ENCODE measurements around the gene PTK7.
"Not testable (repeated sequence)": the region's sequence is repeated elsewhere in the genome, so short reads cannot be mapped to it uniquely, and the experiment has no call there.

The PTK7 gene

GRCh38 chr6:43086022-43086658 lies 10.0 kb downstream of the PTK7 start:
- no peak for DNase-seq (ENCODE audit: low read depth)

- no peak for DNase-seq (ENCODE audit: low read depth)
Observed at GRCh38 chr6:43088654-43089056, 12.5 kb downstream of the PTK7 start.

GRCh38 chr6:43089467-43089866 lies 13.4 kb downstream of the PTK7 start:
- no peak for DNase-seq (ENCODE audit: low read depth)

DNA sequence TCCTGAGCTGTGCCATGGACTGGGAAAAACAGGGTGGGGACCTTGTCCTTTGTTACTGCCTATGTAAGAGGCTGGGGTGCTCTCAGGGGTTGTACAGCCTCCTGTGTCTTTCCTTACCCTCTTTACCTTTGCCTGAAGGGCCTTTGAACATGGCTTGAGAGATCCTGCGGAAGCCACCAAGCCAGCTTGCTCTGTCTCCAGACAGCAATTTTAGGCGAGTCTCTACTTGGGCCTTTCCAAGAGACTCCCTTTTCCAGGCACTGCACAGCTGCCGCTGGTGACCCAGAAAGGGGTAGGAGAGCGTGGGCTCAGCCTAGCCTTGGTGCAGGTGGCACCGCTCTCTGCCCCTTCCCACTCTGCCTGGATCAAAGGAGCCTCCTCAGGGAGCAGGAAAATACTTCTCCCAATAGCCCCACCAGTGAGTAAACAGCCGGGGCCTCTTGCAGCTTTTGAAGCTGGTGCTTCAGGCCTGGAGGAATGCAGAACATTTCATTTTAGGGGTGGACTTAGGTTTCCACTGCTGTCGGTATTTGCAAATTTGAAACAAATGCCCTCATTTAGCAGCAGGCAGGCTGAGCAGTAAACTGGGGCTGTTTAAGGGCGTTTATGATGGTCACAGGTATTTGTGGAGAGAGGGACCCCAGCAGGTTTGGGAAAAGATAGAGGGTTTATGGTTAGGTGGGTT lies 13.9 kb downstream of the PTK7 start:
- DNase-seq (ENCODE audit: low read depth) = no peak

DNA sequence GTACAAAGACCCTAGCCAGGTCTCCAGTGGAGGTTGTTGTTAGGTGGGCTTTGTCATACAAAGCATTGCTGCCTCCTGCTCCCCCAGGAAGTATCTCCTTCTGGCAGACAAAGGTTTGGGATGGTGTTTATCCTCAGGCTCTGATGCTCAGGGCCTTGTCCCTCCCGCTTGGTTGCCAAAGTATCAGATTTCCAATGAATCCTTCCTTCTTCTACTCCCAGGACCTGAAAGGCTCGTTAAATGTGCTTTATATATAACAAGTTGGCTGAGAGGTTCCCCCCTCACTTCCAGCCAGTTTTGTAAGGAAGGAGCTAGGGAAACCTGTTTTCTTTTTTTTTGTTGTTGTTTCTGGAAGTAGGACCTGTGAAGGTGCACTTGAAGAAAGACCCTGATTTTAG lies 14.4 kb downstream of the PTK7 start:
- no peak for DNase-seq (ENCODE audit: low read depth)

- DNase-seq (ENCODE audit: low read depth) = no peak
Observed at GRCh38 chr6:43091020-43091419, 14.9 kb downstream of the PTK7 start.

- DNase-seq (ENCODE audit: low read depth) = no peak
Observed at GRCh38 chr6:43091436-43091991, 15.4 kb downstream of the PTK7 start.

GRCh38 chr6:43092635-43093034 lies 16.5 kb downstream of the PTK7 start:
- no peak for DNase-seq (ENCODE audit: low read depth)

DNA sequence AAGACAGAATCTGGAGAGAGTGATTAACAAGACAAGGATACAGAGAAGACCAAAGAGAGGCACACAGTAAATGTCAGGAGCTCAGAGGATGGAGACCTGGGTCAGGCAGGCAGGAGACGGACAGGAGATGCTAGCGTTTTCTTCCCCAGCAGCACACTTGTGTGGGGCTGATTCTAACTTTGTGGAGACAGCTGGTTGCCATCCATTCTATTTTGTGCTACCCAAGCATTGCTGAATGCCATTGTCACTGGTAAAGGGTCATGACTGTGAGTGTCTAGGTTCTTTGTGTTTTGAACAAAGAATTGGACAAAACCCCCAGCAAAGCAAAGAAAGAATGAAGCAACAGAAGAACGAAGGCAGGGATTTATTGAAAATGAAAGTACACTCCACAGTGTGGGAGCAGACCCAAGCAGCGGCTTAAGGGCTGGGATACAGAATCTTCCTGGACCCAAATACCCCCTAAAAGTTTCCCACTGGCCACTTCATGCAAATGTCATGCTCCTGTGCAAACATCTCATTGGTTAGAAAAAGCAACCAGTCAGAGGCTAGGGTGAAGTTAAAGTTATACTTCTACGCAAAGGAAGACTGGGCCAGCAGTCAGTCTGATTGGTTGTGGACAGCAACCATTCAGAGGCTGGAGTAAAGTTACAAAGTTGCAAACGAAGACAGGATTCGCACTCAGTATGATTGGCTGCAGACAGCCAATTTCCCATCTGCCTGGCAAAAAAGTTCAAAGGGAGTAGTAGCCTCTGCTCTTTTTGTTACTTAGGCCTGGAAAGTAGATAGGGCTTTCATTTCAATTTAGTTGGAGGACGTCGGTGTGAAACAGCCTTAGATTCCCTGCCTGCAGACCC lies 17.5 kb downstream of the PTK7 start:
- no peak for DNase-seq (ENCODE audit: low read depth)

DNA sequence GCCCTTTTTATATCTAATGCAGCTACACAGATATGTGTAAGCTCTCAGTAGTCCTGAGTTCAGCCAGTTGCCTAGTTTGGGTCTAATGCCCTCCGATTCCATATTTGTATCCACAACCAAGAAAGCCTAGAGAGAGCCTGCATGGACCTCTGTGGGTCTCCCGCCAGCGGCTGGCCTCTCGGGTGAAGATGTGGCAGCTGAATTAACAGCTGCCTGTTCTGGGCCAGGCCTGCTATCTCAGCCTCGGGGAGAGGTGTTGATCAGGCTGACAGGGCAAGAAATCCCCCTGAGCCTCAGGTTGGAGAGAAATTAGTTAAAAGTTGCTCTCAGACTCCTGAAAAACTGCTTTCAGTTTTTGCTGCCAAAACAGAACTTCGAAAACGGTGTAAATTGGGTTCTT lies 19.8 kb downstream of the PTK7 start:
- no peak for DNase-seq (ENCODE audit: low read depth)

GRCh38 chr6:43096451-43097097 lies 20.5 kb downstream of the PTK7 start:
- DNase-seq (ENCODE audit: low read depth) = no peak

- DNase-seq (ENCODE audit: low read depth) = no peak
Observed at GRCh38 chr6:43097098-43097489, 21.0 kb downstream of the PTK7 start.

DNA sequence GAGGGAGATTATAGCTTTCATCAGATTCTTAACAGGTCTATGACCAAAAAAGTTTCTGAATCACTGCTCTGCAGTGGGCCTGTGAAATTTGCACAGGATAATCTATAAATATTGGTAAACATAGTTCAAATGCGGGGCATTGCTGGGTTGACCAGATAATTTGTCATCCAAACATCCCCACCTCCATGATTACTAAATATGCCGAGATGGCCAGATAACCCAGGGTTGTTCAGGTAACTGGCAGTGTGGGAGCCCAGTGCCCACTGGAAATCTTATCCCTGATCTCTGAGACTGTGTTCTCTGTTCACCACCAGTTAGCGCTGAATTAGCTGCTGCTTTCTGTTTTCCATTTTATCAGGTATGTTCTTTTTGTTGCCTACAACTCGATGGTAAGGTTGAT lies 21.4 kb downstream of the PTK7 start:
- DNase-seq (ENCODE audit: low read depth) = no peak

- no peak for DNase-seq (ENCODE audit: low read depth)
Observed at GRCh38 chr6:43101497-43101896, 25.4 kb downstream of the PTK7 start.

- DNase-seq (ENCODE audit: low read depth) = no peak
Observed at GRCh38 chr6:43103253-43103876, 27.3 kb downstream of the PTK7 start.

- DNase-seq (ENCODE audit: low read depth) = no peak
Observed at GRCh38 chr6:43105538-43106222, 29.6 kb downstream of the PTK7 start.

- no peak for DNase-seq (ENCODE audit: low read depth)
Observed at GRCh38 chr6:43107344-43108062, 31.4 kb downstream of the PTK7 start.

- DNase-seq (ENCODE audit: low read depth) = no peak
Observed at GRCh38 chr6:43113431-43114260, 37.5 kb downstream of the PTK7 start.

DNA sequence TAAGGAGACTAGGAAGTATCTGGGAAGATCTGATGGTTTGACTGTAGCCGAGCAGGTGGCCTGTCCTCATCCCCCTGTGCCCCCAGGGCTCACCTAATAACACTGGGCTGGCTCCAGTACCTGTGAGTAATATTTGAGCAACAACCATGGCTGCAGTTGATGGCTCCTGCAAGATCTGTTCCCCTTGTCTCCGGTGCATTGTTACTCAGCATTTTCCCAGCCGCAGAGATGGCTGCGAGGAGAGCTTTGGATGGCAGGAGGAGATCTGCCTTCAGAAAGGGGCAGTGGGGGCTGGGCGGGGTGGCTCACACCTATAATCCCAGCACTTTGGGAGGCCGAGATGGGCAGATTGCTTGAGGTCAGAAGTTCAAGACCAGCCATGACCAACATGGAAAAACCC lies 39.3 kb downstream of the PTK7 start:
- DNase-seq (ENCODE audit: low read depth) = no peak

DNA sequence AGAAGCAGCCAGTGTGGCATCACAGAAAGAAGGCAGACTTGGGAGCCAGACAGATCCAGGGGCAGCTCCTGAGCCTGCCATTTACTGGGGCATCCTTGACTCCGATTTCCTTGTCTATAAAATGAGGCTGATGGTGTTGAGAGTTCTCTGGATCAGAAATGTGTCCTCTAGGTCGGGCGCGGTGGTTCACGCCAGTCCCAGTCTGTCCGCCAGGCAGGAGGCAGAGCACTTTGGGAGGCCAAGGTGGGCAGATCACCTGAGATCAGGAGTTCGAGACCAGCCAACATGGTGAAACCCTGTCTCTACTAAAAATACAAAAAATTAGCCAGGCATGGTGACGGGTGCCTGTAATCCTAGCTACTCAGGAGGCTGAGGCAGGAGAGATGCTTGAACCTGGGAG lies 41.4 kb downstream of the PTK7 start:
- DNase-seq (ENCODE audit: low read depth) = not testable (repeated sequence)

Measured in stimulated activated CD8-positive, alpha-beta memory T cell treated with anti-CD3 and anti-CD28 coated beads, Interleukin-12 subunit alpha, Interleukin-12 subunit beta, amount 100 ng/mL, for 4 hours (primary cell).